Placental epithelial cell (primary cell): ENCODE data around the gene A2ML1. TPM values are rescaled to one million over a fixed set of nuclear protein-coding genes. Genes with fewer than 3 reads are reported as not detected.

ENCODE experiments used
- total RNA-seq: library from RNA; depleted of rRNA; stranded (reverse); fragments of >200 nt; gene quantifications from 2 replicates; pipeline ENCODE4 v1.2.3, GENCODE V29; 2012

Gene A2ML1
- total RNA-seq = 179 and 399 TPM in 2 replicates

GRCh38 chr12:8822298-8822697 lies at the start of gene A2ML1:
A2ML1 (plus strand) TSS chr12:8822621; CDS start chr12:8822652, 31 bp downstream.

DNA sequence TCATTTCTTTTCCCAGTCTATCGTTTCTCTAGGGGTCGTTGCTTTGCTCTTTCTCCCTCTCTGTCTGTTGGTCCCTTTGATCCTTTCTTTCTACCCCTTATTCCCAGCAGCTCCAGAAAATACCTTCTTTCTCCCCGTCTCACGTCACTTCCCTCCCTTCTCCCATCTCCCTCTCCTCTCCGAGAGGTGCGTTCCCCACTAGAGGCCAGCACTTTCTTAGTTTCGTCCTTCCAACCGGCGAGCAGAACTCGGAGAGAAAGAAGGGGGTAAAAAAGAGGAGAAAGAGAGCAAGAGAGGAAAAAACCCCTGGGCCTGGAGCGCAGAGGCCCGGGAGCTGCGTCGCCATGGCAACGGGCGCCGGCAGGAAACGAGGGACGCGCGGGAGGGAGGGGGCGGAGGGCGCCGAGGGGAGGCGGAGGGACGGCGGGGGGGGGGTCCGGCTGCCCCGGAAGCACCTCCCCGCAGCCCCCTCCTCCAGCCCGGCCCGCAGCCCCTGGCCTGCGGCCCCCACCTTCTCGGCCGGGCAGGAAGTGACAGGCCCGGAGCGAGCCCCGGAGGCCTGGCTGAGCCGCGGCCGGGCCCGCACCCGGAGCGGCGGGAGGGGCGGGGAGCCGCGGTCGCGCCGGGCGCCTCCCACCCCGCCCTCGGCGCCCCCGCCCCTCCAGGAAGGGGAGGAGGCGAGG lies 91.8 kb downstream of the A2ML1 start, which contains the start of gene PHC1:
Gene PHC1 (plus strand): TSS at position 477 of the 683 bp plus-strand sequence. CDS start 3,169 bp downstream, outside the sequence.

Other genes starting within 250 kb of the A2ML1 start
- gene AICDA, start 209.8 kb upstream of the A2ML1 start, total RNA-seq = 0.11 TPM in 1 of 2 replicates, not detected in the other
- 726 and 1,098 TPM in 2 replicates for gene MFAP5, start 159.8 kb upstream of the A2ML1 start, total RNA-seq
- gene RIMKLB, start 124.6 kb upstream of the A2ML1 start, total RNA-seq = 38.1 and 55.3 TPM in 2 replicates
- 38.5 and 43.5 TPM in 2 replicates for gene PHC1, start 91.9 kb downstream of the A2ML1 start, total RNA-seq
- gene M6PR, start 127.0 kb downstream of the A2ML1 start, total RNA-seq = 96.0 and 149 TPM in 2 replicates
- gene KLRG1, start 166.9 kb downstream of the A2ML1 start, total RNA-seq = 0.39 and 0.76 TPM in 2 replicates